HCT116 (cell line): Measurements from ENCODE around the gene EOLA2. TPM values are rescaled to one million over a fixed set of nuclear protein-coding genes. Genes with fewer than 3 reads are reported as not detected.

Source experiments
- ATAC-seq: fragments of 200-7000 bp; cut with Tn5 transposase; 2 replicates; pipeline ENCODE4 v1.9.1; 2020; ENCODE audit warnings: mild to moderate bottlenecking, moderate library complexity
- BruUV-seq: library from RNA; stranded (reverse); fragments of 400-500 nt; replicated peaks from 2 replicates; lab custom pipeline; 2021; lab: Mats Ljungman, UMichigan
- CTCF ChIA-PET: fragments of 300-600 bp; sonication (Branson Sonifier 250); formaldehyde crosslinking; loops from one replicate; lab custom pipeline; 2021; ENCODE audit warnings: antibody characterized with exemption; lab: Charles Lee
- POLR2A ChIA-PET: fragments of 300-600, 350-600 bp; sonication (Branson Sonifier 250); formaldehyde crosslinking; loops from one replicate; lab custom pipeline; 2021; ENCODE audit warnings: antibody characterized with exemption; lab: Charles Lee
- RAD21 ChIA-PET, 2 experiments: fragments of 300-600 bp; sonication (Branson Sonifier 250); formaldehyde crosslinking; loops; one replicate each; lab custom pipeline; 2023; ENCODE audit warnings: low total read pairs in 2 of 2; ENCODE audit not compliant: uncharacterized antibody in 2 of 2, unreplicated experiment in 2 of 2, low non-redundant PET in 1 of 2; lab: Charles Lee
- DNase-seq: peaks from one replicate; pipeline ENCODE4 v3.0.0-alpha.2; 2010; ENCODE audit warnings: low read depth, low spot score
- H2AFZ ChIP-seq: fragments of 200-600 bp; shearing (Covaris generic), sonication (generic); 2 replicates; pipeline ENCODE4 v1.6.1; 2017; ENCODE audit warnings: low read depth, mixed run types, mixed read lengths, antibody characterized with exemption, low read length; ENCODE audit not compliant: poor library complexity, severe bottlenecking
- H3K27ac ChIP-seq: 2 replicates; pipeline ENCODE4 v1.5.1; 2012; ENCODE audit warnings: low read depth, low read length
- H3K27me3 ChIP-seq: fragments of 200-600 bp; sonication (generic); 2 replicates; pipeline ENCODE4 v1.6.1; 2016; ENCODE audit warnings: mixed run types, low read length, mixed read lengths; ENCODE audit not compliant: insufficient read depth
- H3K36me3 ChIP-seq, 2 experiments: fragments of 200-500 bp in 1 of 2; fragments of 200-600 bp in 1 of 2; sonication (Bioruptor generic) in 1 of 2; sonication (generic) in 1 of 2; 2 replicates each; pipeline versions ENCODE4 v1.5.1 to v1.6.1; 2014 to 2016; ENCODE audit warnings: low read length in 2 of 2, inconsistent platforms in 1 of 2, mixed read lengths in 1 of 2, mixed run types in 1 of 2; ENCODE audit not compliant: insufficient read depth in 2 of 2, control insufficient read depth in 1 of 2
- H3K4me1 ChIP-seq, 2 experiments: fragments of 200-600 bp in 1 of 2; sonication (generic) in 1 of 2; 2 replicates each; pipeline versions ENCODE4 v1.5.1 to v1.6.1; 2012 to 2017; ENCODE audit warnings: low read length in 2 of 2, inconsistent platforms in 1 of 2, mild to moderate bottlenecking in 1 of 2, mixed read lengths in 1 of 2, mixed run types in 1 of 2, moderate library complexity in 1 of 2; ENCODE audit not compliant: insufficient read depth in 2 of 2, control insufficient read depth in 1 of 2
- H3K4me2 ChIP-seq: fragments of 200-600 bp; sonication (generic); 2 replicates; pipeline ENCODE4 v1.6.1; 2017; ENCODE audit warnings: mixed run types, low read length, mixed read lengths
- H3K4me3 ChIP-seq, 2 experiments: fragments of 200-600 bp in 1 of 2; sonication (generic) in 1 of 2; replicated peaks in 1 of 2; 2 replicates each; pipeline ENCODE4 v1.5.1; 2011 to 2016; ENCODE audit warnings: low read length in 2 of 2, control low read depth in 1 of 2, low read depth in 1 of 2, mild to moderate bottlenecking in 1 of 2, mixed read lengths in 1 of 2, mixed run types in 1 of 2
- H3K79me2 ChIP-seq: fragments of 200-600 bp; sonication (generic); 2 replicates; pipeline ENCODE4 v1.6.1; 2017; ENCODE audit warnings: mild to moderate bottlenecking, mixed run types, low read length, moderate library complexity, mixed read lengths; ENCODE audit not compliant: insufficient read depth
- H3K9ac ChIP-seq: fragments of 200-600 bp; sonication (generic); 2 replicates; pipeline ENCODE4 v1.6.1; 2016; ENCODE audit warnings: low read length, mixed read lengths
- H3K9me2 ChIP-seq: fragments of 200-600 bp; sonication (generic), shearing (Covaris generic); 2 replicates; pipeline ENCODE4 v1.6.1; 2017; ENCODE audit warnings: mixed run types, mild to moderate bottlenecking, moderate library complexity; ENCODE audit not compliant: insufficient read depth
- H3K9me3 ChIP-seq, 2 experiments: fragments of 200-500 bp in 1 of 2; fragments of 200-600 bp in 1 of 2; sonication (Bioruptor generic) in 1 of 2; sonication (generic) in 1 of 2; 2 replicates each; pipeline ENCODE4 v1.6.1; 2014 to 2017; ENCODE audit warnings: low read length in 2 of 2, mixed read lengths in 2 of 2, inconsistent platforms in 1 of 2, low read depth in 1 of 2, mild to moderate bottlenecking in 1 of 2, mixed run types in 1 of 2, moderate library complexity in 1 of 2; ENCODE audit not compliant: control insufficient read depth in 1 of 2, insufficient read depth in 1 of 2
- H4K20me1 ChIP-seq: fragments of 200-600 bp; sonication (generic), shearing (Covaris generic); 2 replicates; pipeline ENCODE4 v1.6.1; 2017; ENCODE audit warnings: mixed run types, mild to moderate bottlenecking, moderate library complexity; ENCODE audit not compliant: insufficient read depth
- CBX3 ChIP-seq: IDR thresholded peaks from 2 replicates; pipeline ENCODE4 v1.6.1; 2012; ENCODE audit warnings: low read depth
- ELF1 ChIP-seq: IDR thresholded peaks from 2 replicates; pipeline ENCODE4 v1.6.1; 2012; ENCODE audit warnings: low read depth, borderline replicate concordance
- EZH2 ChIP-seq: fragments of 200-600 bp; sonication (generic); IDR thresholded peaks from 2 replicates; pipeline ENCODE4 v1.6.1; 2017; ENCODE audit warnings: antibody characterized with exemption, mixed run types
- EZH2phosphoT487 ChIP-seq: fragments of 200-600 bp; IDR thresholded peaks from 2 replicates; pipeline ENCODE4 v1.6.1; 2018; ENCODE audit warnings: antibody characterized with exemption, borderline replicate concordance
- FOSL1 ChIP-seq: IDR thresholded peaks from 2 replicates; pipeline ENCODE4 v1.6.1; 2012; ENCODE audit warnings: low read depth
- JUND ChIP-seq: IDR thresholded peaks from 2 replicates; pipeline ENCODE4 v1.6.1; 2012
- MAX ChIP-seq: IDR thresholded peaks from 2 replicates; pipeline ENCODE4 v1.6.1; 2012
- POLR2A ChIP-seq: IDR thresholded peaks from 2 replicates; pipeline ENCODE4 v1.7.0; 2011; ENCODE audit warnings: borderline replicate concordance; ENCODE audit not compliant: insufficient read depth, insufficient read length; ENCODE audit errors: extremely low read depth
- POLR2AphosphoS5 ChIP-seq: IDR thresholded peaks from 2 replicates; pipeline ENCODE4 v1.6.1; 2011; ENCODE audit warnings: mild to moderate bottlenecking, low read depth, low read length, moderate library complexity
- RAD21 ChIP-seq: IDR thresholded peaks from 2 replicates; pipeline ENCODE4 v1.6.1; 2012; ENCODE audit warnings: low read depth, mild to moderate bottlenecking
- SIN3A ChIP-seq: IDR thresholded peaks from 2 replicates; pipeline ENCODE4 v1.6.1; 2012; ENCODE audit warnings: low read depth
- SP1 ChIP-seq: IDR thresholded peaks from 2 replicates; pipeline ENCODE4 v1.6.1; 2012; ENCODE audit warnings: low read depth
- SRF ChIP-seq: IDR thresholded peaks from 2 replicates; pipeline ENCODE4 v1.6.1; 2012; ENCODE audit warnings: low read depth
- YY1 ChIP-seq: IDR thresholded peaks from 2 replicates; pipeline ENCODE4 v1.6.1; 2011; ENCODE audit warnings: low read length, low read depth, moderate library complexity, mild to moderate bottlenecking; ENCODE audit not compliant: insufficient replicate concordance; ENCODE audit errors: extremely low read depth
- ZFX ChIP-seq: fragments of 450-650 bp; IDR thresholded peaks from 2 replicates; pipeline ENCODE4 v1.6.1; 2017
- ZNF274 ChIP-seq: fragments of 200-500 bp; sonication (Bioruptor generic); IDR thresholded peaks from 2 replicates; pipeline ENCODE4 v1.6.1; 2014; ENCODE audit warnings: mild to moderate bottlenecking, low read depth, low read length, inconsistent platforms
- intact Hi-C: fragments of 100-400 bp; cut with micrococcal nuclease; formaldehyde crosslinking; loops from 2 replicates; pipeline ENCODE4 v1.10.0; 2022
- total RNA-seq: library from RNA; stranded (reverse); gene quantifications from one replicate; pipeline ENCODE4 v1.2.1, GENCODE V29; 2021; ENCODE audit not compliant: unreplicated experiment
- TF ChIP-seq, protein P1 (sequence below): IDR thresholded peaks from 2 replicates; pipeline ENCODE4 v1.6.1; 2012
- TF ChIP-seq, protein P2 (sequence below), 3 experiments: fragments of 200-600 bp in 1 of 3; sonication (generic) in 1 of 3; IDR thresholded peaks in 2 of 3; conservative IDR thresholded peaks in 1 of 3; 2 replicates each; pipeline ENCODE4 v1.5.1; 2012 to 2017; ENCODE audit warnings: low read depth in 2 of 3, low read length in 2 of 3, antibody characterized with exemption in 1 of 3, borderline replicate concordance in 1 of 3, control low read depth in 1 of 3, mild to moderate bottlenecking in 1 of 3, mixed read lengths in 1 of 3, mixed run types in 1 of 3, moderate library complexity in 1 of 3; ENCODE audit not compliant: insufficient read depth in 1 of 3

Gene EOLA2
- total RNA-seq, 1 experiment from 2014 or later: 26.4 TPM

DNA sequence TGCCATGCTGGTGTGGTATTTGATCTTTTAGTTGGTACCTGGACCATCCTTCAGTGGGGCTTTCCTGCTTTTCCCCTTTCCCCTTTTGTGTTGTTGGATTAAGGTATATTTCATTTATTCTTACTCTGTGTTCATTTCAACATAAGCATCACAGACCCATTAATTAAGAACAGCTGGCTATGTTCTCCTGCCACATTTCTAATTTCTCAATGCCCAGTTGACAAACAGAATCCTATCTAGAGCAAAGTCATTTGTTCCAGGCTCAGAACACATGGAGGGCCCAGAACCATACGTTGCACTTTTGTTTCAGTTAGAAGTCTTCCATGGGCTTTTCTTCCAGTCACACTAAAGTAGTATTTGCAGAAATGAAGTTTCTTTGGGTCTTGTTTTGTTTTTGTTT, 46.1 kb upstream of the EOLA2 start:
- no peak overlapping the region for H3K4me2 ChIP-seq
- CTCF ChIA-PET: no interaction called here
- BruUV-seq: no TSS peak
- DNase-seq (no peak), ATAC-seq (no peak)
- H2AFZ ChIP-seq: no peak overlapping the region
- H3K9ac ChIP-seq: no peak overlapping the region
- no peak overlapping the region for H3K4me3 ChIP-seq
- H3K27ac ChIP-seq: no peak overlapping the region
- no peaks in the 10 kb centered on the region for H4K20me1 ChIP-seq
- POLR2A ChIA-PET: no interaction called here
- no peaks in the 10 kb centered on the region for H3K79me2 ChIP-seq
- no peaks in the 10 kb centered on the region for H3K36me3 ChIP-seq
- RAD21 ChIA-PET: no interaction called here
- no peaks in the 10 kb centered on the region for H3K9me3 ChIP-seq
- H3K9me2 ChIP-seq: no peaks in the 10 kb centered on the region
- no peaks in the 10 kb centered on the region for H3K4me1 ChIP-seq
- TF ChIP-seq FOSL1: no peak
- TF ChIP-seq SRF: no peak
- TF ChIP-seq, protein P1, sequence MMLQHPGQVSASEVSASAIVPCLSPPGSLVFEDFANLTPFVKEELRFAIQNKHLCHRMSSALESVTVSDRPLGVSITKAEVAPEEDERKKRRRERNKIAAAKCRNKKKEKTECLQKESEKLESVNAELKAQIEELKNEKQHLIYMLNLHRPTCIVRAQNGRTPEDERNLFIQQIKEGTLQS: no peak
- no peak for TF ChIP-seq CBX3
- TF ChIP-seq ZFX: no peak
- TF ChIP-seq MAX: no peak
- TF ChIP-seq POLR2AphosphoS5: no peak
- no peak for TF ChIP-seq ZNF274
- TF ChIP-seq, protein P2, sequence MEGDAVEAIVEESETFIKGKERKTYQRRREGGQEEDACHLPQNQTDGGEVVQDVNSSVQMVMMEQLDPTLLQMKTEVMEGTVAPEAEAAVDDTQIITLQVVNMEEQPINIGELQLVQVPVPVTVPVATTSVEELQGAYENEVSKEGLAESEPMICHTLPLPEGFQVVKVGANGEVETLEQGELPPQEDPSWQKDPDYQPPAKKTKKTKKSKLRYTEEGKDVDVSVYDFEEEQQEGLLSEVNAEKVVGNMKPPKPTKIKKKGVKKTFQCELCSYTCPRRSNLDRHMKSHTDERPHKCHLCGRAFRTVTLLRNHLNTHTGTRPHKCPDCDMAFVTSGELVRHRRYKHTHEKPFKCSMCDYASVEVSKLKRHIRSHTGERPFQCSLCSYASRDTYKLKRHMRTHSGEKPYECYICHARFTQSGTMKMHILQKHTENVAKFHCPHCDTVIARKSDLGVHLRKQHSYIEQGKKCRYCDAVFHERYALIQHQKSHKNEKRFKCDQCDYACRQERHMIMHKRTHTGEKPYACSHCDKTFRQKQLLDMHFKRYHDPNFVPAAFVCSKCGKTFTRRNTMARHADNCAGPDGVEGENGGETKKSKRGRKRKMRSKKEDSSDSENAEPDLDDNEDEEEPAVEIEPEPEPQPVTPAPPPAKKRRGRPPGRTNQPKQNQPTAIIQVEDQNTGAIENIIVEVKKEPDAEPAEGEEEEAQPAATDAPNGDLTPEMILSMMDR (IDR thresholded peaks at IDR 0.05 in 2 of 3, conservative IDR thresholded peaks at IDR 0.05 in 1 of 3; ENCODE audit: borderline replicate concordance in 1 of 3, insufficient read depth in 1 of 3, low read depth in 2 of 3, low read length in 2 of 3): no peak
- H3K27me3 ChIP-seq: no peaks in the 10 kb centered on the region
- intact Hi-C loops: no loop called here

DNA sequence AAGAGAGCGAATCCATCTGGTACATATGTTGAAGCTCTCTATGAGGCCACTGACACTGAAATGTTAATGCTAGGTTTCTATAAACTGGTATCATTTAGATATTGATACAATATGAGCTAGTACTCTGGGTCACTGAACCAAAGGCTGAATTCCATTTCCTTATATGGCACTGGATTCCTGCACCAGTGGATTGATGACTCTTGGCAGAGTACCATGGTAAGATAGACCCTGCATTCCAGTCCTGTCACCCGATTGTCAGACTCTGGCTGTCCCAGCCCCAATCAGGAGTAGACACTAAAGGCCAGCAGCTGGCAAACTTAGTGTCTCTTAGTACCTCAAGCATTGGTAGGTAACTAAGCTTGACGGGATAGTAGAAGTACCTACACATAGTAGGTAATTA, 44.0 kb upstream of the EOLA2 start:
- Histone ChIP-seq H3K9me2 (no peaks in the 10 kb centered on the region), H3K79me2 (no peaks in the 10 kb centered on the region), H3K4me2 (no peak overlapping the region), H3K9me3 (no peaks in the 10 kb centered on the region), H3K4me3 (no peak overlapping the region), H3K27me3 (no peaks in the 10 kb centered on the region), H3K27ac (no peak overlapping the region), H3K4me1 (no peaks in the 10 kb centered on the region), H4K20me1 (no peaks in the 10 kb centered on the region), H3K9ac (no peak overlapping the region), H2AFZ (no peak overlapping the region), H3K36me3 (no peaks in the 10 kb centered on the region)
- no peak for ATAC-seq
- POLR2A ChIA-PET: no interaction called here
- RAD21 ChIA-PET: no interaction called here
- DNase-seq: no peak
- intact Hi-C loops: no loop called here
- BruUV-seq: no TSS peak
- CTCF ChIA-PET: no interaction called here
- TF ChIP-seq EZH2 (no peak), POLR2A (no peak), CBX3 (no peak), ELF1 (no peak), YY1 (no peak), ZNF274 (no peak), FOSL1 (no peak), EZH2phosphoT487 (no peak), RAD21 (no peak), JUND (no peak), POLR2AphosphoS5 (no peak), SIN3A (no peak), SP1 (no peak)
- TF ChIP-seq, protein P1: no peak
